HG03342 (cell line): Measurements from ENCODE around the gene ITPRID2.
"Not testable (repeated sequence)": the region's sequence is repeated elsewhere in the genome, so short reads cannot be mapped to it uniquely, and the experiment has no call there.

Experiments used
- ATAC-seq: cut with Tn5 transposase; IDR thresholded peaks from one replicate; pipeline ENCODE4 v1.9.1; 2021; ENCODE audit warnings: mild to moderate bottlenecking, moderate library complexity; ENCODE audit not compliant: unreplicated experiment

Gene ITPRID2

DNA sequence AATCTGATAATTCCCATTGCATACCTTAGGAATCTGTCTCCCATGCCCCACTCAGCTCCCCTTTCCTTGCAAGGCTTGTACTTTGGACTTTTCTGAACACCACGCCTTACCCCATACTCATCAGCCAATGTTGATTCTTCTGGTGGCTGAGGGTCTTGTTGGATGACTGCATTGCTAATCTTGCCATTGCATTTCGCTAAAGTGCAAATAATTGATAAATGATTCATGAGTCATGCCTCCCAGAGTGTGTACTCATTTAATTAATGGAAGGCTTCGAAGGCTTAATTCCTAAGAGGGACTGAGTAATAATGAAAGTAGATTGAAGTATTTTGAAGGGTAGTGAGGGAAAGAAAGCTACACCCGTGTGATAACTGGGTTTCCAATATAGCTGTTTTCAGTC, 66.1 kb downstream of the ITPRID2 start:
- no peak for ATAC-seq

DNA sequence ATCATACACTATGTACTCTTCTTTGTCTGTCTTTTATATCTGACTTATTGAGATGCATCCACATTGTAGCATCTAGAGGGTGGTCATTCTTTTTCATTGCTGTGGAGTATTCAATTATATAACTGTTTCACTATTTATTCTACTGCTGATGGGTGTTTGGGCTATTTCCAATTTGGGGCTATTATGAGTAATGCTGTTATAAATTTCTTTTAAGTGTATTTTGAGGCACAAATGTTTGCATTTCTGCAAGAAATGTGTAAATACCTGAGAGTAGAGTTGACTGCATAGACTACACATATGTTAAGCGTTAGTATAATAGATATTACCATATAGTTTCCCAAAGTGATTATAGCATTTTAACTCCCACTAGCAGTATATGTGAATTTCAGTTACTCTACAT, 67.2 kb downstream of the ITPRID2 start:
- no peak for ATAC-seq

DNA sequence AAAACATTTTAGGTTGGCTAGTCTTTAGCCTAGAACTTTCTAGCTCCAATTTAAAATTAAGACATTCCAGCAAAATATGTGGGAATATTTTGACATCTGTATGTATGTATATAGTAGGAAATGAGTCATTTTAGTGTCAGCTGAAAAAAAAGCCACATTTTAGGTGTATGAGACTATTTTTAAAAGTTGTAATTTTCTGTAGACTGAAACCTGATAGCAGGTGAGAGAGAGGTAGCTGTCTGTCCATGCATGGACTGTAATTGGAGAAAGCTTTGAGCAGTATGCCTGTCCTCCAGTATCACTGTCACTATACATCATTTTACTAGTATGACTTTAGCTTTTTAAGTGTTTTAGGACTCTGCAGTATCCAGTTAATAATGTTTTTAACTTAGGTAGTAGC, 68.0 kb downstream of the ITPRID2 start:
- no peak for ATAC-seq

DNA sequence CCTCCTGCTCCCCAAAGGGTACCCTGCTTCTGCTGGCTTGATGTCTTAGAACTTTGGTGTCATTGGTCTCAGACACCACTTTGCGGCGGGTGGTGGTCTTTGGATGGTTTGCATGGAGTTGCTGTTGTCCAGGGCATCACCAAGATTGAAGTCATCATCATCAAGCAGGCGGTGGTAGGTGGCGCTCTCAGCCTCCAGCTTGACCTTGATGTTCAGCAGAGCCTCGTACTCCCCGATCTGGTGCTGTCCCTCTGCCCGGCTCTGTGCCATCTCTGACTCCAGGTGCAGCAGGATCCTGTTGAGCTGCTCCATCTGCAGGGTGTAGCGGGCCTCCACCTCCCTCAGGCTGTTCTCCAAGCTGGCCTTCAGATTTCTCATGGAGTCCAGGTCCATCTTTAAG, 69.6 kb downstream of the ITPRID2 start:
- not testable (repeated sequence) for ATAC-seq

DNA sequence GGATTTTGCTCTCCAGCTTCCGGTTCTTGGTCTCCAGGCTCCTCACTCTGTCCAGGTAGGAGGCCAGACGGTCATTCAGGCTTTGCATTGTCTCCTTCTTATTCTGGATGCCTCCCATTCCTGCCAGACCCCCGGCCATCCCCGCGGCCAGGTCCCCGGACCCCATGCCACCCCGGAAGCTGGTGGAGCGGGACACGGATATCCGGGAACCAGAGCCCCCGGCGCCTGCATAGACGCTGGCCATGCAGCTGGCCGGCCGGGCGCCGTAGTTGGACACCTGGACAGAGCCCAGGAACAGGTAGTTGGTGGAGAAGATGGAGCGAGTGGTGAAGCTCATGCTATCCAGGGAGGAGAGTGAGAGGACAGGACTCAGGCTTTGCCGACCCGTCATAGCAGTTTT, 70.6 kb downstream of the ITPRID2 start:
- no peak for ATAC-seq

DNA sequence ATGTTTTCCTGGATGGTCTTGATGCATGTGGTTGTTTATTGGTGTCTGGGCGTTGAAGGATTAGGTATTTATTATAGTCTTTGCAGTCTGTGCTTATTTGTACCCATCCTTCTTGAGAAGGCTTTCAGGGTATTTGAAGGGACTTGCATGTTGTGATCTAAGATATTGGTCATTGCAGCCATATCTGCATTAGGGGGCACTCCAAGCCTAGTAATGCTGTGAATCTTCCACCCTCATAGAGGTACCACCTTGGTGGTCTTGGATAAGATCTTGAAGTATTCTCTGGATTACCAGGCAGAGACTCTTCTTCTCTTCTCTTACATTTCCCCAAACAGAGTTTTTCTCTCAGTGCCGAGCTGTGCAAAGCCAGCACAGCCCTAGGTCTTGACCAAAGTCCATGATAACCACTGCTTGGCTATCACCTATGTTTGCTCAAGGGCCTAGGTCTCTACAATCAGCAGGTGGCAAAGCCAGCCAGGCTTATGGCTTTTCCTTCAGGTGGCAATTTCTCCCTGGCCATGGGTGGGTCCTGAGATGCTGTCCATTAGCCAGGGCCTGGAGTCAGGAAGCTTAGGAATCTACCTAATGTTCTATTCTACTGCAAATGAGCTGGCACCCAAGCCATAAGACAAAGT, 78.7 kb downstream of the ITPRID2 start:
- no peak for ATAC-seq

DNA sequence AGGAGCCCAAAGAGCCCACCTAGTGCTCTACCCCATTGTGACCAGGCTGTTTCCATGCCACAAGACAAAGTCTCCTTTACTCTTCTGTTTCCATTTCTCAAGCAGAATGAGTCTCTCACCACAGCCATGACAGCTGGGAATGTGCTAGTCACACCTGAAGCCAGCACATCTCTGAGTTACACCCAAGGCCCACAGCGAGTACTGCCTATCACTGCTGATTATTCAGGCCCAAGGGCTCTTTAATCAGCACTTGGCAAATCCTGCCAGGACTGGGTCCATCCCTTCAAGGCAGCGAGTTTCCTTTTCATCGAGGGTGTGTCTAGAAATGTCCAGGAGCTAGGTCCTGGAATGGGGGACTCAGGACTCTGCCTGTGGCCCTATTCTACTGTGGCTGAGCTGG, 79.5 kb downstream of the ITPRID2 start:
- no peak for ATAC-seq

DNA sequence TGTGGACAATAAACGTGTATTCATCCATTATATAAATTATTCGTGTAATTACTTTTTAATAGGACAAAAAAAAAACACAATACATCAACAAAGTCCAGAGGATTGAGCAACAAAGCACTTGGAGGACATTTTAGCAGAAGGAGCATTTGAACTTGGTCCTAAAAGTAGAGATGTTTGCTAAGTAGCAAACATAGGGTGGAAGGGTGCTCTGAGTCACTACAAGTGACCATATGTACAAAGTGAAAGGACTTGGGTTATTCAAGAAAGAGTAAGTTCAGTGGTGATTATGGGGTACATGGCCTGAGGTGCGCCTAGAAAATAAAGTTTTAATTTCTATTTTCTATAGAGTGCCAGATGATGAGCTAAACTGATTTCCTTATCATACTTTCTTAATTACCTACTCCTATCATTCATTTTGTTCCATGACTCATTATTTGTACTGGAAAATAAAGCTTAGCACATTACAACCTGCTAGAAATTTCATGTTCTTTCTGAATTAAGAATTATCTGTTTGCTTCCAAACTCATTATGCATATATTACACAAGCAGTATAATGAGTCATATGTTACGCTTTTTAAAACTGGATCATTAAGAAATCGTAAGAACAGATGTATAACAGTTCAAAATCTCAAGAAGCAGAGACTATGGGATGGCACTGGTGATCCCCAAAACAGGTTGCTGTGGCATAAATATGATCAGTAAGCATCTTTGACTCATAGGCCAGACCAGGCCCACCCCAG, 81.1 kb downstream of the ITPRID2 start:
- no peak for ATAC-seq

DNA sequence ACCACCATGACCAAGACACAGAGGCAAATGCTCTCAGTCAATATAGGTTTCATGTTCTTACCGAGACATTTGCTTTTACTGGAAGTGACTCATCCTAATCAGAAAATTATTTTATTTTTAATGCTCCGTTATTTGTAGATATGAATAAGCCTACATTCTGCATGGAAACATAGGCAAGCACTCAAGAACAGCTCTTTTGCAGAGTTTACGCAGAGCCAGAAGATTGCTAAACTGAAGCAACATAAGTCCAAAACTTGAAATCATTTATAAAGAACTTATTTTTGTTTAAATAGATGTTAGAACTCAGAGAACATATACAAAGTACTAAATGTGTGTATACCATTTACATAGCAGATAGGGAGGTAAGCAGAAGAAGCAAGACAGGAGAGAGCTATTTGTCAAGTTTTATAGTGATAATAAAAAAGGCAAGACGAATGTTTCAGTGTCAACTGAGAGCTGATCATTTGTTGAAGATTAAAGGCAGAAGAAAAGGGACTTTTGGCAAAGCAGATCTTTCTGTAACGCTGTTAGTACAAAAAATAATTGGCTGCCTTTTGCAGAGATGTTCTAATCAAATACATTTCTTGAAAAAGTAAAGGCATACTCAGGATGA, 81.7 kb downstream of the ITPRID2 start:
- no peak for ATAC-seq

DNA sequence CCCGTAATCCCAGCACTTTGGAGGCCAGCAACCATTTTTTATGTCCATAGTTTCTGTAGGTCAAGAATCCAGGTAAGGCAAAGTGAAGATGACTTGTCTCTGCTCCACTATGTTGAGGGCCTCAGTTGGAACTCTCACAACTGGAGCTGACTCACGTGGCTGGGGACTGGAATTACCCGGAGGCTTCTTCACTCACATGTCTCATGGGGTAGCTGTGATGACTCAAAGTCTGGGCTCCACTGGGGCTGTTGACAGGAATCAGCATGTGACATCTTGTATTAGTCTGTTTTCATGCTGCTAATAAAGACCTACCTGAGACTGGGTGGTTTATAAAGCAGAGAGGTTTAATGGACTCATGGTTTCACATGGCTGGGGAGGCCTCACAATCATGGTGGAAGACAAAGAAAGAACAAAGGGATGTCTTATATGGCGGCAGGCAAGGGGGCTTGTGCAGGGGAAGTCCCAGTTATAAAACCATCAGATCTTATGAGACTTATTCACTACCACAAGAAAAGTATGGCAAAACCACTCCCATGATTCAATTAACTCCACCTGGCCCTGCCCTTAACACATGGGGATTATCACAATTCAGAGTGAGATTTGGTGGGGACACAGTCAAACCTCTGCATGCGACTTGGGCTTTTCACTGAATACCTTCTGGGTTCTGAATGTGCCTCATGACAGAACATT, 86.3 kb downstream of the ITPRID2 start:
- peak; percentile 47 for ATAC-seq

DNA sequence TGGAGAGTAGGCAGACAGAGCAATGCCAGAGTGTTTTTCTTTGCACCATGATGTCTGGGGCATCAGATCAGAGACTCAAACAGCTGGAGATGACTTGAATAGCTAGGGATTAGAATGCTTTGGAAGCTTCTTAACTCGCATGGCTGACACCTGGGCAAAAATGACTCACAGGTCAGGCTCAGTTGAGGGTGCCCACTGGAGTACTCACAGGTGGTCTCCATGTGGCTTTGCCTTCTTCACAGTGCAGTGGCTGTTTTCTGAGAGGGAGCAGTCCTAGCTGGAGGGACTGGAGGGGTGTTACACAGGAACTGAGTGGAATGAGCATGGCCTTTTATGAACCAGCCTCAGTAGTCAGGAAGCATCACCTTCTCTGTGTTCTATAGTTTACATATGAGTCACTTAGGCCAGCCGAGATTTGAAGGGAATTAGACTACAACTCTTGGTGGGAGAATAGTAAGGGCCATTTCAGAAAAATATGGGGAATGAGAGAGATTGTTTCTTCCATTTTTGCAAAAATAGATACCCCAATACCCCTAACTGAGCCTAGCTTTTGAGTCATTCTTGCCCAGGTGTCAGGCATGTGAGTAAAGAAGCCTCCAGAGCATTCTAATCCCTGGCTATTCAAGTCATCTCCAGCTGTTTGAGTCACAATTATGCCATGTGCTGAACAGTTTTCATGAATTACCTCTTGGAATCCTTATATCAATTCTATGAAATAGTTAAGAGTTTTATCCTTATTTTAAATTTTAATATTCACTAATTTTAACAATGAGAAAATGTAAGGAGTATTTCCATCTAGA, 87.0 kb downstream of the ITPRID2 start:
- ATAC-seq, result peak; percentile 27
